GM12874 (cell line): Measurements from ENCODE around the gene DUS1L.

Experiments used
- TF ChIP-seq, protein P1 (sequence below): IDR thresholded peaks from 2 replicates; pipeline ENCODE4 v1.5.1; 2011; ENCODE audit warnings: low read depth, mild to moderate bottlenecking, control low read depth, low read length, moderate library complexity; ENCODE audit not compliant: insufficient read depth

DUS1L gene

GRCh38 chr17:82019690-82020571, 45.7 kb downstream of the DUS1L start:
- TF ChIP-seq, protein P1, sequence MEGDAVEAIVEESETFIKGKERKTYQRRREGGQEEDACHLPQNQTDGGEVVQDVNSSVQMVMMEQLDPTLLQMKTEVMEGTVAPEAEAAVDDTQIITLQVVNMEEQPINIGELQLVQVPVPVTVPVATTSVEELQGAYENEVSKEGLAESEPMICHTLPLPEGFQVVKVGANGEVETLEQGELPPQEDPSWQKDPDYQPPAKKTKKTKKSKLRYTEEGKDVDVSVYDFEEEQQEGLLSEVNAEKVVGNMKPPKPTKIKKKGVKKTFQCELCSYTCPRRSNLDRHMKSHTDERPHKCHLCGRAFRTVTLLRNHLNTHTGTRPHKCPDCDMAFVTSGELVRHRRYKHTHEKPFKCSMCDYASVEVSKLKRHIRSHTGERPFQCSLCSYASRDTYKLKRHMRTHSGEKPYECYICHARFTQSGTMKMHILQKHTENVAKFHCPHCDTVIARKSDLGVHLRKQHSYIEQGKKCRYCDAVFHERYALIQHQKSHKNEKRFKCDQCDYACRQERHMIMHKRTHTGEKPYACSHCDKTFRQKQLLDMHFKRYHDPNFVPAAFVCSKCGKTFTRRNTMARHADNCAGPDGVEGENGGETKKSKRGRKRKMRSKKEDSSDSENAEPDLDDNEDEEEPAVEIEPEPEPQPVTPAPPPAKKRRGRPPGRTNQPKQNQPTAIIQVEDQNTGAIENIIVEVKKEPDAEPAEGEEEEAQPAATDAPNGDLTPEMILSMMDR, result peak; percentile 94

GRCh38 chr17:82018989-82019689, 46.5 kb downstream of the DUS1L start:
- TF ChIP-seq, protein P1, result no peak

GRCh38 chr17:82018152-82018988, 47.2 kb downstream of the DUS1L start:
- TF ChIP-seq, protein P1, result no peak

- TF ChIP-seq, protein P1, result no peak
Observed at GRCh38 chr17:82017612-82018151, 47.9 kb downstream of the DUS1L start.

DNA sequence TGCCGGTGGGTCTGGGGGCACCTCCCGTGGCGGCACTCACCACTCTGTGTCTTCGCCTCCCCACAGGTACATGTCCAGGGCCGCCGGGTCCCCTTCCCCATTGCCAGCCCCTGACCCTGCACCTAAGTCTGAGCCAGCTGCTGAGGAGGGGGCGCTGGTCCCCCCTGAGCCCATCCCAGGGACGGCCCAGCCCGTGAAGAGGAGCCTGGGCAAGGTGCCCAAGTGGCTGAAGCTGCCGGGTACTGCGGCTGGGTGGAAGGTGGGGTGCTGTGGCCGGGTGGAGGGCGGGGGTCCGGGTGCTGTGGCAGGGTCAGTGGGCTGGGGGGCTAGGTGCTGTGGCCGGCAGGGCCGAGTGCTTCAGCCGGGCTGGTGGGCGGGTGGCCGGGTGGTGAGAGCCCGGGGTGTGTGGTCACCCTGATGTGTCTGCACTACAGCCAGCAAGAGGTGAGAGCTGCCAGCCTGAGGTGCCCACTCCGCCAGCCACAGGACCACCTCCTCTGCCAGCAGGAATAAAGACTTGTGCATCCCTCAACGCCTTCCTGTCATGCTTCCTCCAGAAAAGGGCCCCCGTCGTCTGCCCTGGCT, 48.6 kb downstream of the DUS1L start:
- TF ChIP-seq, protein P1, result no peak

DNA sequence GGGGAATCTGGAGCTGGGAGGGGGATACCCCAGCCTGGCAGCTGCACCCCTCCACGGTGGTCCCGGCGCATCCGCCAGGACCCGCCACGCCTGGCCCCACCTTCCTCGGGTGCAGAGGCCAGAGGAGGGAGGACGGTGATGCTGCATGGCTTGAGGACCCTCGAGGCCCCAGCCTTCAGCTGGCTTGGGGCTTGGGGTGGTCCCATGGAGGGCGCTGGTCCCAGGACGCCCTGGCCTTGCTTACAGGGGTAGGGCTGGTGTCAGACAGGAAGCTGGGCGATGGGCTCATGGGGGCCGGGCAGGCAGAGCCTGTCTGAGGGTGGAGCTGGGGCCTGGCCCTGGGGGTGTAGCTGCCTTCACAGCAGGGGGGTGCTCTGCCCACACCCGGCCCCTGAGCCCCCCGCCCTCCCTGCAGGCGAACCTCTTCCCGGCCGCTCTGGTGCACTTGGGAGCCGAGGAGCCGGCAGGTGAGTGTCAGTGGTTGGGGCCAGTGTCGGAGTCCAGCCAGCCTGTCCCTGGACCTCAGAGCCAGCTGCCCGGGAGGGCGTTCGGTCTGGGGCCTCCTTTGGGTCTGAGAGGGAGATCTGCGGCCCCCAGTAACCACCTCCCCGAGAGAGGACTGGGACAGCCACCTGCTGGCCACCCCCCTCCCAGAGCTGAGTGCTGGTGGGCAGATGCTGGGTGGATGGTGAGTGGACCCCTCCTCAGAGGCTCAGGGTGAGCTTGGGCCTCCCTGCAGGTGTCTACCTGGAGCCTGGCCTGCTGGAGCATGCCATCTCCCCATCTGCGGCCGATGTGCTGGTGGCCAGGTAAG, 49.3 kb downstream of the DUS1L start:
- TF ChIP-seq, protein P1, result no peak
